GM21825 (cell line): ENCODE data around the gene PATE3.

Experiments
- ATAC-seq: cut with Tn5 transposase; IDR thresholded peaks from one replicate; pipeline ENCODE4 v1.9.1; 2021; ENCODE audit warnings: mild to moderate bottlenecking, moderate library complexity; ENCODE audit not compliant: unreplicated experiment

Gene PATE3

GRCh38 chr11:125787827-125788226, at the start of gene PATE3:
PATE3 (plus strand) TSS chr11:125788127; CDS start chr11:125788152, 25 bp downstream.
- no peak for ATAC-seq

GRCh38 chr11:125740617-125741016, 47.3 kb upstream of the PATE3 start:
- no peak for ATAC-seq

GRCh38 chr11:125743681-125744080, 44.2 kb upstream of the PATE3 start:
- ATAC-seq = no peak

GRCh38 chr11:125745979-125746378, 41.9 kb upstream of the PATE3 start, which contains the start of gene PATE1:
PATE1 (plus strand) TSS chr11:125746279; CDS start chr11:125746305, 26 bp downstream.
- no peak for ATAC-seq

- ATAC-seq = no peak
Measured at GRCh38 chr11:125750629-125751028, 37.3 kb upstream of the PATE3 start.

GRCh38 chr11:125756050-125756449, 31.9 kb upstream of the PATE3 start:
- no peak for ATAC-seq

GRCh38 chr11:125762445-125762844, 25.5 kb upstream of the PATE3 start:
- ATAC-seq = no peak

- no peak for ATAC-seq
Measured at GRCh38 chr11:125763483-125763882, 24.4 kb upstream of the PATE3 start.

- no peak for ATAC-seq
Measured at GRCh38 chr11:125766251-125766650, 21.7 kb upstream of the PATE3 start.

GRCh38 chr11:125768336-125769046, 19.4 kb upstream of the PATE3 start:
- ATAC-seq = no peak

GRCh38 chr11:125770583-125770982, 17.3 kb upstream of the PATE3 start:
- no peak for ATAC-seq

- ATAC-seq = no peak
Measured at GRCh38 chr11:125772834-125773505, 15.0 kb upstream of the PATE3 start.

GRCh38 chr11:125773516-125773915, 14.4 kb upstream of the PATE3 start:
- no peak for ATAC-seq

- ATAC-seq = no peak
Measured at GRCh38 chr11:125777309-125777708, 10.6 kb upstream of the PATE3 start.

GRCh38 chr11:125778728-125779127, 9.2 kb upstream of the PATE3 start, which contains the start of gene PATE2:
PATE2 (minus strand) TSS chr11:125778828; CDS start chr11:125778773, 55 bp downstream.
- ATAC-seq = no peak

- no peak for ATAC-seq
Measured at GRCh38 chr11:125784678-125785077, 3.2 kb upstream of the PATE3 start.

GRCh38 chr11:125790825-125791224, 2.9 kb downstream of the PATE3 start:
- ATAC-seq = no peak

- no peak for ATAC-seq
Measured at GRCh38 chr11:125797641-125798040, 9.7 kb downstream of the PATE3 start.

- ATAC-seq = no peak
Measured at GRCh38 chr11:125799808-125800207, 11.9 kb downstream of the PATE3 start.

- no peak for ATAC-seq
Measured at GRCh38 chr11:125802387-125802786, 14.5 kb downstream of the PATE3 start.

GRCh38 chr11:125807909-125808308, 20.0 kb downstream of the PATE3 start:
- ATAC-seq = no peak

- ATAC-seq = no peak
Measured at GRCh38 chr11:125833016-125833415, 45.1 kb downstream of the PATE3 start, which contains the start of gene PATE4. PATE4 (plus strand) TSS chr11:125833316; CDS start chr11:125833360, 44 bp downstream.
